Kidney epithelial cell (primary cell): ENCODE measurements around the gene RCN2. TPM values are rescaled to one million over a fixed set of nuclear protein-coding genes. Genes with fewer than 3 reads are reported as not detected.

Experiments
- DNase-seq: peaks from one replicate; pipeline ENCODE4 v3.0.0-alpha.2; 2010; ENCODE audit warnings: low read depth
- H3K27me3 ChIP-seq: 2 replicates; pipeline ENCODE4 v1.6.0; 2011; ENCODE audit warnings: low read length; ENCODE audit not compliant: control insufficient read depth, insufficient read depth
- H3K36me3 ChIP-seq: 2 replicates; pipeline ENCODE4 v1.5.1; 2011; ENCODE audit warnings: low read length; ENCODE audit not compliant: control insufficient read depth, insufficient read depth
- H3K4me3 ChIP-seq: 2 replicates; pipeline ENCODE4 v1.5.1; 2011; ENCODE audit warnings: low read depth, mild to moderate bottlenecking, control low read depth, low read length
- total RNA-seq: library from RNA; depleted of rRNA; stranded (reverse); fragments of >200 nt; gene quantifications from 2 replicates; pipeline ENCODE4 v1.2.3, GENCODE V29; 2015
- TF ChIP-seq, protein P1 (sequence below): IDR thresholded peaks from 2 replicates; pipeline ENCODE4 v1.5.1; 2011; ENCODE audit warnings: mild to moderate bottlenecking, moderate library complexity, low read length, control low read depth, inconsistent platforms; ENCODE audit not compliant: insufficient read depth, poor library complexity, severe bottlenecking

RCN2 gene
- total RNA-seq, 1 donor from 2014 or later = 119 TPM

DNA sequence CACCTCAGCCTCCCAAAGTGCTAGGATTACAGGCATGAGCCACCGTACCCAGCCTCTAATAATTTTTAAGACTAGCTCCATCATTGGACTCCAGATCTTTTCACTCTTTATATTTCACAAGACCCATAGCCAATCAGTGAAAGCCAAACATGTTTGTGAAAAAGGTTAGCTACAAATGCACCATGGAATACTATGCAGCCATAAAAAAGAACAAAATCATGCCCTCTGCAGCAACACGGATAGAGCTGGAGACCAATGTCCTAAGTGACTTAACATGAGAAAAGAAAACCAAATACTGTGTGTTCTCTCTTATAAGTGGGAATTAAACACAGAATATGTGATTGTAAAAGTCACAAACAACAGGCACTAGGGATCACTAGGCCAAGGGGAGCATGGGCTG, 29.6 kb upstream of the RCN2 start:
- DNase-seq = no peak
- no peak overlapping the region for H3K4me3 ChIP-seq
- TF ChIP-seq, protein P1, sequence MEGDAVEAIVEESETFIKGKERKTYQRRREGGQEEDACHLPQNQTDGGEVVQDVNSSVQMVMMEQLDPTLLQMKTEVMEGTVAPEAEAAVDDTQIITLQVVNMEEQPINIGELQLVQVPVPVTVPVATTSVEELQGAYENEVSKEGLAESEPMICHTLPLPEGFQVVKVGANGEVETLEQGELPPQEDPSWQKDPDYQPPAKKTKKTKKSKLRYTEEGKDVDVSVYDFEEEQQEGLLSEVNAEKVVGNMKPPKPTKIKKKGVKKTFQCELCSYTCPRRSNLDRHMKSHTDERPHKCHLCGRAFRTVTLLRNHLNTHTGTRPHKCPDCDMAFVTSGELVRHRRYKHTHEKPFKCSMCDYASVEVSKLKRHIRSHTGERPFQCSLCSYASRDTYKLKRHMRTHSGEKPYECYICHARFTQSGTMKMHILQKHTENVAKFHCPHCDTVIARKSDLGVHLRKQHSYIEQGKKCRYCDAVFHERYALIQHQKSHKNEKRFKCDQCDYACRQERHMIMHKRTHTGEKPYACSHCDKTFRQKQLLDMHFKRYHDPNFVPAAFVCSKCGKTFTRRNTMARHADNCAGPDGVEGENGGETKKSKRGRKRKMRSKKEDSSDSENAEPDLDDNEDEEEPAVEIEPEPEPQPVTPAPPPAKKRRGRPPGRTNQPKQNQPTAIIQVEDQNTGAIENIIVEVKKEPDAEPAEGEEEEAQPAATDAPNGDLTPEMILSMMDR = no peak
- no peaks in the 10 kb centered on the region for H3K27me3 ChIP-seq
- no peaks in the 10 kb centered on the region for H3K36me3 ChIP-seq

DNA sequence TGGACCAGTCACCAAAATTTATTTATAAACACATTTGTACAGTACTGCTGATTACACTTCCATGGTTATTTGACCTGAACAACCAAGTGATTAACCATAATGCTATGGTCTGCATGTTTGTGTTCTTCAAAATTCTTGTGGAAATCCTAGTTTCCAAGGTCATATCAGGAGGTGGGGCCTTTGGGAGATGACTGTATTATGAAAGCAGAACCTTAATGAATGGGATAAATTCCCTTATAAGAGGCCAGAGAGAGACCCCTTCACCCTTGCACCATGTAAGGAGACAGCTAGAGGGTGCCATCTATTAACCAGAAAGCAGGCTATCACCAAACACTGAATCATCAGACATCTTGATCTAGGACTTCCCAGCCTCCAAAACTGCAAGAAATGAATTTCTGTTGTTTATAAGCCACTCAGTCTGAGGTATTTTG, 28.3 kb upstream of the RCN2 start:
- Histone ChIP-seq H3K27me3 (no peaks in the 10 kb centered on the region), H3K4me3 (no peak overlapping the region), H3K36me3 (no peaks in the 10 kb centered on the region)
- no peak for DNase-seq
- TF ChIP-seq, protein P1 = peak; percentile 34

DNA sequence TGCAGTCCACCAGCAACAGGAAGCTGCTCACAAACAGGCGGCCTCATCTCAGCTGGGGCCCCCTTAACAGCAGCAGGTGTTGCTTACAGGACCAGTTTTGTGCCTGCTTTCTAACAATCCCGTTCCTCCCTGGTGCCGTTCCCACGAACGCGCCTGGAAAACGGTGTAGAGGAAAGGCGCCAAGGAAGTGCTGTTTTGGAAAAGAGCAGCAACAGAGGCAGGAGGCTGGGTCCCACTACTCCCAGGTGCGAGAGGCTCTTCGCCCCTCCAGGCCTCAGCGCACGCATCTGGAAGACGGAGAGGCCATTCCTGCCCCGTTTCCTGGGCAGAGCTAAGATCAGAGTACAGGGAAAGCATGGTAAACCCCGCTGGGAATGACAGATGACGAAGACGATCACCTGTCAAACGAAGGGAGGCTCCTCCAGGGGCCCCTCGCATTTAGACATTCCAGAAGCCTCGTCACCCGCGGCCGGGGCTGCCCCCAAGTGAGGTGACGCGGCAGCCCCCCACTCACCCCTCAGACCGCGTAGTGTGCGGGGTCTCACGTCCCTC, 27.0 kb upstream of the RCN2 start:
- no peak for DNase-seq
- TF ChIP-seq, protein P1 = no peak
- Histone ChIP-seq H3K4me3 (peak overlapping the region; percentile 88), H3K36me3 (no peaks in the 10 kb centered on the region), H3K27me3 (no peaks in the 10 kb centered on the region)

DNA sequence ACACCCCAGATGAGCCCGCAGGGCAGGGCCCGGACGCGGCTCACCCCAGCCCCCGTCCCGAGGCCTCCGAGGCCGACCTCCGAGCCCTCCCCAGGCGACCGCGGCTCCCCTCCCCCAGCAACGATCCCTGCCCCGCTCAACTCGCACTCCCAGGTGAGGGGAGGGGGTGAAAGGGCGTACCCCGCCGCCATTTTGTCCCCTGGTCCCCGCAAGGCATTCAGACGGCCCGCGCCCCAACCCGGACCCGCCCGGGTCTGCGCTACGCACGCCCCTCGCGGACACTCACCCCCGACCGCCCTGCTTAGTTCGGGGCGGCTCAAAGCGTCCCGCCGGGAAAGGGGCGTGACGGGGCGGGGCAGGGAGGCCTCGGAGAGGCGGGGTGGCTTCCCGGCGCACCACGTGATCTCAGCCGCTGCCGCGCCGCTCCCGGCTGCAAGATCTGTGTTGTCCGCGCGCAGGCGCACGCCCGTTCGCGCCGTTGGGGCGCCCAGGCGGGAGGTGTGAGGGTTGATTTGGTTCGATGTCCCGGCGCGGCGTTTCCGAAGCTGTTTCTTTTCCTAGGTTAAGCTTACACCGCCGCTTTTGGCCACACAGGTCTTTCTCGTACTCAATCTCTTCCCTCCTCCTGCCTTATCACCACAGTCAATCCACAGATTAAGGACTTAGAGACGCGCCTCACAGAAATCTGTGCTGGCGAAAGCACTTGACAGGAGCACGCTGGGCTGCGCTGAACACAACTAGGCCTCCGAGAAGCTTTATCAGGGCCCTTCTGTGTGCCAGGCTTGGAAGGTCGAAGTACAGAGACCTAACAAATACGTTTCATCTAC, 26.3 kb upstream of the RCN2 start, which contains the start of gene SCAPER:
Gene SCAPER, minus strand, starts transcription at position 328 of the 827 bp plus-strand sequence. CDS start 21,523 bp downstream, outside the sequence.
- H3K27me3 ChIP-seq = no peaks in the 10 kb centered on the region
- peak; percentile 42 for DNase-seq
- H3K4me3 ChIP-seq = peak within 1 kb of the TSS; percentile 88
- no peaks in the 10 kb centered on the region for H3K36me3 ChIP-seq
- TF ChIP-seq, protein P1 = no peak

DNA sequence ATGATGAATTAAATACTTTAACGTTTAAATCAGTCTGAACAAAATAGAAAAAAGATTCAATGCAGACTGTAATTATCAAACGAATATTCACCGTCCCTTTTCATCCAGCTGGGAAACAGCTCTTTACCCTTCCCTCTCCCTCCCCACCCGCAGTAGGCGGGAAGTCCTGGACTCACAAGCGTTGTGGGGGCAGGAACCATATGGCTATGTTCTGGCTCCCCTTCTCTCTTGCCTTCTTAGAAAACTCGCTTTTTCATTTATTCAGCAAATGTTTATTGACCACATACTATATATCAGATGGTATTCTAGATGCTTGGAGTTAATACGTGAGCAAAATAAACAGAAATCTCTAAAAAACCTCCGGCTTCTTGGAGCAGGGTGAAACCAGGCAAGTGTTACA, 25.7 kb upstream of the RCN2 start:
- TF ChIP-seq, protein P1 = no peak
- Histone ChIP-seq H3K4me3 (no peak overlapping the region), H3K27me3 (no peaks in the 10 kb centered on the region), H3K36me3 (no peaks in the 10 kb centered on the region)
- DNase-seq = no peak
